Upper lobe of left lung (tissue), 6 donors: ENCODE measurements around the gene TTBK2. TPM values are rescaled to one million over a fixed set of nuclear protein-coding genes. Genes with fewer than 3 reads are reported as not detected.

Source experiments
- ATAC-seq, 2 donors: fragments of 200-7000 bp; cut with Tn5 transposase; one replicate each; pipeline ENCODE4 v1.9.1; 2022; ENCODE audit warnings: mild to moderate bottlenecking in 2 of 2, moderate library complexity in 2 of 2; ENCODE audit not compliant: low FRiP score in 2 of 2
- DNase-seq, 2 donors: peaks; one replicate each; pipeline ENCODE4 v3.0.0-alpha.2; 2019 to 2020
- H3K27ac ChIP-seq, 4 donors: fragments of 200-600 bp; sonication (generic); one replicate each; pipeline ENCODE4 v1.5.1; 2016 to 2019
- H3K27me3 ChIP-seq, 4 donors: fragments of 200-600 bp; sonication (generic); one replicate each; pipeline ENCODE4 v1.5.1; 2017 to 2019
- H3K36me3 ChIP-seq, 4 donors: fragments of 200-600 bp; sonication (generic); one replicate each; pipeline ENCODE4 v1.5.1; 2016 to 2019
- H3K4me1 ChIP-seq, 4 donors: fragments of 200-600 bp; sonication (generic); one replicate each; pipeline ENCODE4 v1.5.1; 2018 to 2019
- H3K4me3 ChIP-seq, 4 donors: fragments of 200-600 bp; sonication (generic); one replicate each; pipeline ENCODE4 v1.5.1; 2017 to 2019; ENCODE audit warnings: mild to moderate bottlenecking in 2 of 4, moderate library complexity in 1 of 4
- H3K9me3 ChIP-seq, 4 donors: fragments of 200-600 bp; sonication (generic); one replicate each; pipeline ENCODE4 v1.5.1; 2018 to 2019
- CTCF ChIP-seq, 6 experiments: fragments of 450-650 bp in 4 of 6; fragments of 200-600 bp in 2 of 6; sonication (generic) in 2 of 6; IDR thresholded peaks; one replicate each; pipeline ENCODE4 v1.5.1; 2016 to 2019; ENCODE audit warnings: antibody characterized with exemption in 6 of 6
- EP300 ChIP-seq, 4 donors: sonication (generic); formaldehyde crosslinking; IDR thresholded peaks; one replicate each; pipeline ENCODE4 v1.5.1; 2017; ENCODE audit warnings: antibody characterized with exemption in 4 of 4, control low read depth in 2 of 4
- POLR2A ChIP-seq, 4 donors: fragments of 450-650 bp; IDR thresholded peaks; one replicate each; pipeline ENCODE4 v1.5.1; 2016 to 2017; ENCODE audit warnings: antibody characterized with exemption in 4 of 4, mild to moderate bottlenecking in 2 of 4
- POLR2AphosphoS5 ChIP-seq, 2 donors: sonication (generic); formaldehyde crosslinking; IDR thresholded peaks; one replicate each; pipeline ENCODE4 v1.5.1; 2017; ENCODE audit warnings: antibody characterized with exemption in 2 of 2
- WGBS, 2 donors: methylation state at CpG; one replicate each; pipeline ENCODE4 v1.1.5; 2017 to 2018; 5-methylcytosine and 5-hydroxymethylcytosine counted together
- total RNA-seq, 6 donors: library from RNA; depleted of rRNA in 4 of 6; stranded (reverse); fragments of >200 nt in 4 of 6; gene quantifications; one replicate each; pipeline versions ENCODE4 v1.1.0 to v1.2.1, GENCODE V29; 2016 to 2021
- donor health status: DM: no; HTN: no; CAD: no; lungs with moderate emphysema.
- donor health status: DM: no; HTN: yes; CAD: no; lungs with severe emphysema.

Gene TTBK2
- total RNA-seq, 6 donors from 2014 or later, result 8.2 to 28.3 (median 13.2) TPM

GRCh38 chr15:42849836-42850235 lies 70.7 kb downstream of the TTBK2 start:
- H3K27me3 ChIP-seq, result no peaks in the 10 kb centered on the region
- H3K27ac ChIP-seq, result no peak overlapping the region
- 85 to 91% methylated on average over 2 of the region's 2 CpGs for WGBS, 2 donors
- H3K9me3 ChIP-seq, result no peaks in the 10 kb centered on the region
- ATAC-seq, result no peak
- H3K36me3 ChIP-seq, result peaks cover 0 to 9% (median 0%) of the 10 kb centered on the region in 4 donors
- DNase-seq, result no peak
- no peaks in the 10 kb centered on the region for H3K4me1 ChIP-seq
- no peak overlapping the region for H3K4me3 ChIP-seq
- TF ChIP-seq POLR2AphosphoS5 (IDR thresholded peaks at IDR 0.05), result no peak
- TF ChIP-seq POLR2A (IDR thresholded peaks at IDR 0.05), result no peak
- TF ChIP-seq EP300 (IDR thresholded peaks at IDR 0.05), result no peak
- no peak for TF ChIP-seq CTCF (IDR thresholded peaks at IDR 0.05)

GRCh38 chr15:42848846-42849245 lies 71.7 kb downstream of the TTBK2 start:
- Histone ChIP-seq H3K27me3 (no peaks in the 10 kb centered on the region), H3K36me3 (peaks cover 0 to 9% (median 0%) of the 10 kb centered on the region in 4 donors), H3K9me3 (peaks cover 0 to 6% (median 0%) of the 10 kb centered on the region in 4 donors), H3K4me3 (no peak overlapping the region), H3K4me1 (no peaks in the 10 kb centered on the region), H3K27ac (no peak overlapping the region)
- TF ChIP-seq EP300 (IDR thresholded peaks at IDR 0.05) (no peak), POLR2A (IDR thresholded peaks at IDR 0.05) (no peak)
- no peak for ATAC-seq
- DNase-seq, result no peak

GRCh38 chr15:42846647-42847046 lies 73.9 kb downstream of the TTBK2 start:
- Histone ChIP-seq H3K9me3 (peaks cover 0 to 7% (median 0%) of the 10 kb centered on the region in 4 donors), H3K4me1 (no peaks in the 10 kb centered on the region), H3K27me3 (no peaks in the 10 kb centered on the region), H3K27ac (no peak overlapping the region), H3K4me3 (no peak overlapping the region), H3K36me3 (peaks cover 0 to 6% (median 0%) of the 10 kb centered on the region in 4 donors)
- ATAC-seq (no peak), DNase-seq (no peak)
- no peak for TF ChIP-seq EP300 (IDR thresholded peaks at IDR 0.05)
- TF ChIP-seq POLR2AphosphoS5 (IDR thresholded peaks at IDR 0.05), result no peak
- TF ChIP-seq POLR2A (IDR thresholded peaks at IDR 0.05), result no peak
- TF ChIP-seq CTCF (IDR thresholded peaks at IDR 0.05), result no peak
- 95 to 100% methylated on average over 1 of the region's 1 CpG for WGBS, 2 donors

GRCh38 chr15:42845581-42845980 lies 75.0 kb downstream of the TTBK2 start:
- no peak for TF ChIP-seq EP300 (IDR thresholded peaks at IDR 0.05)
- no peak for TF ChIP-seq POLR2A (IDR thresholded peaks at IDR 0.05)
- Histone ChIP-seq H3K9me3 (peaks cover 0 to 7% (median 0%) of the 10 kb centered on the region in 4 donors), H3K4me3 (no peak overlapping the region), H3K36me3 (peaks cover 0 to 6% (median 0%) of the 10 kb centered on the region in 4 donors), H3K4me1 (no peaks in the 10 kb centered on the region), H3K27me3 (no peaks in the 10 kb centered on the region), H3K27ac (no peak overlapping the region)
- DNase-seq, result no peak
- 91 to 97% methylated on average over 5 of the region's 5 CpGs for WGBS, 2 donors
- ATAC-seq, result no peak

GRCh38 chr15:42843699-42844098 lies 76.9 kb downstream of the TTBK2 start:
- TF ChIP-seq CTCF (IDR thresholded peaks at IDR 0.05), result no peak
- TF ChIP-seq POLR2A (IDR thresholded peaks at IDR 0.05), result no peak
- no peak for TF ChIP-seq POLR2AphosphoS5 (IDR thresholded peaks at IDR 0.05)
- no peak for TF ChIP-seq EP300 (IDR thresholded peaks at IDR 0.05)
- peaks cover 0 to 9% (median 6%) of the 10 kb centered on the region in 4 donors for H3K36me3 ChIP-seq
- no peak for ATAC-seq
- H3K4me1 ChIP-seq, result no peaks in the 10 kb centered on the region
- DNase-seq, result no peak
- H3K27me3 ChIP-seq, result no peaks in the 10 kb centered on the region
- 95 to 98% methylated on average over 4 of the region's 4 CpGs for WGBS, 2 donors
- no peak overlapping the region for H3K4me3 ChIP-seq
- H3K9me3 ChIP-seq, result peaks cover 0 to 7% (median 0%) of the 10 kb centered on the region in 4 donors
- no peak overlapping the region for H3K27ac ChIP-seq

- 90 to 97% methylated on average over 1 of the region's 1 CpG for WGBS, 2 donors
- no peaks in the 10 kb centered on the region for H3K4me1 ChIP-seq
- no peaks in the 10 kb centered on the region for H3K9me3 ChIP-seq
- TF ChIP-seq EP300 (IDR thresholded peaks at IDR 0.05) (no peak), CTCF (IDR thresholded peaks at IDR 0.05) (no peak), POLR2AphosphoS5 (IDR thresholded peaks at IDR 0.05) (no peak), POLR2A (IDR thresholded peaks at IDR 0.05) (no peak)
- DNase-seq (no peak), ATAC-seq (no peak)
- no peak overlapping the region for H3K27ac ChIP-seq
- H3K36me3 ChIP-seq, result peaks cover 0 to 13% (median 8%) of the 10 kb centered on the region in 4 donors
- H3K4me3 ChIP-seq, result no peak overlapping the region
- H3K27me3 ChIP-seq, result no peaks in the 10 kb centered on the region
Measured at GRCh38 chr15:42836251-42836650, 84.3 kb downstream of the TTBK2 start.
